Fibroblast of skin of back (primary cell): ENCODE data around the gene SSR4.

Source experiments
- DNase-seq: peaks from one replicate; pipeline ENCODE4 v3.0.0-alpha.2; 2013

SSR4 gene

GRCh38 chrX:153769865-153770600, 24.4 kb upstream of the SSR4 start:
- no peak for DNase-seq

- DNase-seq, result no peak
Measured at GRCh38 chrX:153770601-153771414, 23.7 kb upstream of the SSR4 start.

GRCh38 chrX:153771415-153772315, 22.8 kb upstream of the SSR4 start:
- DNase-seq, result no peak

- no peak for DNase-seq
Measured at GRCh38 chrX:153772316-153773217, 21.9 kb upstream of the SSR4 start.

- no peak for DNase-seq
Measured at GRCh38 chrX:153773218-153773611, 21.3 kb upstream of the SSR4 start.

- DNase-seq, result no peak
Measured at GRCh38 chrX:153773741-153774575, 20.5 kb upstream of the SSR4 start.

- no peak for DNase-seq
Measured at GRCh38 chrX:153774576-153775292, 19.7 kb upstream of the SSR4 start.

DNA sequence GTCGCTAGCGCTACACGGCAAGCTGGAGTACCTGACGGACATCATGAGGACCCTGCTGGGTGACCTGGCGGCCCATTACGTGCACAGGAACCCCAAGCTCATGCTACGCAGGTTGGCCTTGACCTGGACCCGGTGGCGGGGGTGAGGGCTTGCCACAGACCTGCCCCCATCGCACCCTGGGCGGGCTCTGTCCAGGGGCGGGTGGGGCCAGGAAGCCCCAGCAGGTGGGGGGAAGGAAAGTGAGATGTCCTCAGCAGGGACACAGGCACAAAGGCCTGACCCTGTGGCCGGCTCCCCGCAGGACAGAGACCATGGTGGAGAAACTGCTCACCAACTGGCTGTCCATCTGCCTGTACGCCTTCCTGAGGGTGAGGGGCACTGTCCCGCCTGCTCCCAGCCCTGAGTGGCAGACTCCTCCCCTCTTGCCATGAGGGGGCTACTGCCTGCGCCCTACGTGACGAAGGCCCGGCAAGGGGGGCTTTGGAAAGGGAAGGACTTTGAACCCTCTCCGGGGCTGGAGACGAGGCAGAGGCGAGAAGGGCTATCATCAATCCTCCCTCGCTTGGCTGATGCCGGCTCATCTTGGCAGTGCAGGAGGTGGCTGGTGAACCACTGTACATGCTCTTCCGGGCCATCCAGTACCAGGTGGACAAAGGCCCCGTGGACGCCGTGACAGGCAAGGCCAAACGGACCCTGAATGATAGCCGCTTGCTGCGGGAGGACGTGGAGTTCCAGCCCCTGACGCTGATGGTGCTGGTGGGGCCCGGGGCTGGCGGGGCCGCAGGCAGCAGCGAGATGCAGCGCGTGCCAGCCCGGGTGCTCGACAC, 19.0 kb upstream of the SSR4 start:
- DNase-seq, result no peak

DNA sequence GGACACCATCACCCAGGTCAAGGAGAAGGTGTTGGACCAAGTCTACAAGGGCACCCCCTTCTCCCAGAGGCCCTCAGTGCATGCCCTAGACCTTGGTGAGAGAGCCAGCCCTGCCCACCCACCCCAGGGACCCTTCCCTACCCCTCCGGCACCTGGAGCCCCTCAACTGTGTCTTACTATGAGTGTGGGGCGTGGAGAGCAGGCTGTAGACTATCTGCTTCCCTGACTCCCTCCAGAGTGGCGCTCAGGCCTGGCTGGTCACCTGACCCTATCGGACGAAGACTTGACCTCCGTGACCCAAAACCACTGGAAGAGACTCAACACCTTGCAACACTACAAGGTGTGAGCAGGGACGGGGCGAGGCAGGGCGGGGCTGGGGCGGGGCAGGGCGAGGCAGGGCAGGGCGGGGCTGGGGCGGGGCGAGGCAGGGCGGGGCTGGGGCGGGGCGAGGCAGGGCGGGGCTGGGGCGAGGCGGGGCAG, 18.3 kb upstream of the SSR4 start:
- DNase-seq, result no peak

DNA sequence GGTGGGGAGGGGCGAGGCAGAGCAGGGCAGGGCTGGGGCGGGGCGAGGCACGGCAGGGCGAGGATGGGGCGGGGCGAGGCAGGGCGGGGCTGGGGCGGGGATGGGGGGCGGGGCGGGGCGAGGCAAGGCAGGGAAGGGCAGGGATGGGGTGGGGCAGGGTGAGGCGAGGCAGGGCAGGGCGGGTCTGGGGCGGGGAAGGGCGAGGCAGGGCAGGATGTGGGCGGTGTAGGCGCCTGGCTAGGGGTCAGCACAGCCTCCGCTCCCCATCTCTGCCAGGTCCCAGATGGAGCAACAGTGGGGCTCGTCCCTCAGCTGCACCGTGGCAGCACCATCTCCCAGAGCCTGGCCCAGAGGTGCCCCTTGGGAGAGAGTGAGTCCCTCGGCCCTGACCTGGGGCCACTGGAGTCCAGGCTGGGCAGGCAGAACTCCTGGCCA, 17.8 kb upstream of the SSR4 start:
- no peak for DNase-seq

- no peak for DNase-seq
Measured at GRCh38 chrX:153777261-153778090, 17.0 kb upstream of the SSR4 start.

GRCh38 chrX:153778181-153778580, 16.3 kb upstream of the SSR4 start:
- DNase-seq, result no peak

- no peak for DNase-seq
Measured at GRCh38 chrX:153778684-153779101, 15.8 kb upstream of the SSR4 start.

GRCh38 chrX:153779891-153780677, 14.4 kb upstream of the SSR4 start:
- DNase-seq, result no peak

DNA sequence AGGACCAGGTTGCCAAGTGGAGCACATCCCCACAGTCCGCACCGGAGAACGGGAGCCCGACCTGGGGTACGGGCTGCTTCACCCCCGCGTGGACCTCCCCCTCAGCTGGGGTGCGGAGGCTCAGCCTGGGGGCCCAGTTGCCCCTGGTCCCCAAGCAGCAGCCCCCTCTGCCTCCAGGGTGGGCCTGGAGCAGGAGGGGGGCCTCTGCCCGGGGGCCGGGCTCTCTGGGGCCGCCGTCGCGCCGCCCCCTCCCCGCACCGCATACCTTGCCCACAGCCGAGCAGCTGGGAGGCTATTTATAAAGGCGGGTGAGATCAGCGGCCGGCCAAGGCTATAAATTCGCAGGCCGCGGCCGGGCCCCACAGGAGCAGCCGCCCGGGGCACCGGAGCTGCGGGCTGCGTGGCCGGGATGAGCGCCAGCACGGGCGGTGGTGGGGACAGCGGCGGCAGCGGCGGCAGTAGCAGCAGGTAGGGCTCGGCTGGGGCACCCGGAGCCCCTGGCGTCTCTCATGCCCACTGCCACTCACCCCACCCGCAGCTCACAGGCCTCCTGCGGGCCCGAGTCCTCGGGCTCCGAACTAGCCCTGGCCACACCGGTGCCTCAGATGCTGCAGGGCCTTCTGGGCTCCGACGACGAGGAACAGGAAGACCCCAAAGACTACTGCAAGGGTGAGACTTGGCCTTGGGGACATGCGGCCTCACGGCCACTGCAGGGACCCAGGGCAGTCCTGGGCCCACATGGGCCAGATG, 13.6 kb upstream of the SSR4 start, which contains the start of gene SRPK3:
SRPK3 (plus strand) TSS at position 364 of the 750 bp plus-strand sequence; CDS start at position 410, 46 bp downstream.
- DNase-seq, result peak; percentile 5

DNA sequence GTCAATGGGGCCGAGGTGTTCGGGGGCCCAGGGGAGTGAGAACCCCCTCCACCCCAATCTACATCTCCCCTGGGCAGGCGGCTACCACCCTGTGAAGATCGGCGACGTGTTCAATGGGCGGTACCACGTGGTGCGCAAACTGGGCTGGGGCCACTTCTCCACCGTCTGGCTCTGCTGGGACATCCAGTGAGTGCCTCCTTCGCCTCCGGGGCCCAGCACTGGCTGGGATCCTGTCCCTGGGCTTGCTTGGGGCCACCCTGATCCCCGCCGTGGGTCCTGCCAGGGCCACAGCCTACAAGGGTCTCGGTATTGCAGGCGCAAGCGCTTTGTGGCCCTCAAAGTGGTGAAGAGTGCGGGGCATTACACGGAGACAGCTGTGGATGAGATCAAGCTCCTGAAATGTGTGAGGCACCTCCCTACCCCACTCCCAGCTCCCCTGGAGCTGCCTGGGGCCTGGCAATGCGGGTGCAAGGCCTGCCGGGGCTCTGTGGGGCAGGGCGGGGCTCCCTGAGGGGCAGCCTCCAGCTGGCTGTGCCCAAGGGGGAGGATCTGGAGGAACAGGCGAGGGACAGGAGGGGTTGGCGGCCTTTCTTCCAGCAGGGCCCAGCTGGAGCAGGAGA, 12.9 kb upstream of the SSR4 start:
- DNase-seq, result no peak
